Rectal smooth muscle tissue (tissue), 1 donor: ENCODE measurements around the gene TMEM17.
"Not testable (repeated sequence)": the region's sequence is repeated elsewhere in the genome, so short reads cannot be mapped to it uniquely, and the experiment has no call there.

Source experiments
- H3K27ac ChIP-seq: one replicate; pipeline ENCODE4 v1.7.0; 2013; ENCODE audit warnings: low read depth, low read length, inconsistent platforms
- H3K27me3 ChIP-seq: one replicate; pipeline ENCODE4 v1.7.0; 2013; ENCODE audit warnings: low read length; ENCODE audit not compliant: control insufficient read depth, insufficient read depth
- H3K36me3 ChIP-seq: one replicate; pipeline ENCODE4 v1.7.0; 2013; ENCODE audit warnings: low read length; ENCODE audit not compliant: control insufficient read depth, insufficient read depth
- H3K4me1 ChIP-seq: one replicate; pipeline ENCODE4 v1.7.0; 2013; ENCODE audit warnings: low read length; ENCODE audit not compliant: control insufficient read depth, insufficient read depth
- H3K4me3 ChIP-seq: one replicate; pipeline ENCODE4 v1.7.0; 2013; ENCODE audit warnings: low read length
- H3K9ac ChIP-seq: one replicate; pipeline ENCODE4 v1.7.0; 2013; ENCODE audit warnings: low read length

Gene TMEM17

DNA sequence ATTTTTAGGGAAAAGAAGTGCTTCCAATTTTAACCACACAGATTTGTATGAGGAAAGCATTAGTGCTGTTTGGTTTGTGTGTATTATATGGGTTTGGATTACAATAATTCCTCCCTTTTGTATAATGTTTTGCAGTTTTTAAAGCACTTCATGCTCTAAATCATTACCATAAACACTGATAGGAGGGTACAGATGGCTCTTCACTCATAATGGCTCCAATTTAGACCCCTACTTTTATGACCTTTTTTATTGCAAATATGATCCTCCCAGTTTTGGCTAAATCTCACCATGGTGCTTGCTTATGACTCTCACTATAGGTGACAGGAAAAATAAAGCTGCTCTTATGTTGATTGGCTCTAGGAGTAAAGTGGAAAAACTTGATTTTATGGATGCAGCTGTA is 23.8 kb upstream of the TMEM17 start:
- Histone ChIP-seq H3K9ac (no peak overlapping the region), H3K36me3 (no peaks in the 10 kb centered on the region), H3K4me1 (no peaks in the 10 kb centered on the region), H3K27ac (no peak overlapping the region), H3K27me3 (no peaks in the 10 kb centered on the region), H3K4me3 (no peak overlapping the region)

GRCh38 chr2:62527478-62528210 is 21.6 kb upstream of the TMEM17 start:
- Histone ChIP-seq H3K36me3 (no peaks in the 10 kb centered on the region), H3K9ac (no peak overlapping the region), H3K27me3 (no peaks in the 10 kb centered on the region), H3K4me3 (no peak overlapping the region), H3K27ac (no peak overlapping the region), H3K4me1 (no peaks in the 10 kb centered on the region)

DNA sequence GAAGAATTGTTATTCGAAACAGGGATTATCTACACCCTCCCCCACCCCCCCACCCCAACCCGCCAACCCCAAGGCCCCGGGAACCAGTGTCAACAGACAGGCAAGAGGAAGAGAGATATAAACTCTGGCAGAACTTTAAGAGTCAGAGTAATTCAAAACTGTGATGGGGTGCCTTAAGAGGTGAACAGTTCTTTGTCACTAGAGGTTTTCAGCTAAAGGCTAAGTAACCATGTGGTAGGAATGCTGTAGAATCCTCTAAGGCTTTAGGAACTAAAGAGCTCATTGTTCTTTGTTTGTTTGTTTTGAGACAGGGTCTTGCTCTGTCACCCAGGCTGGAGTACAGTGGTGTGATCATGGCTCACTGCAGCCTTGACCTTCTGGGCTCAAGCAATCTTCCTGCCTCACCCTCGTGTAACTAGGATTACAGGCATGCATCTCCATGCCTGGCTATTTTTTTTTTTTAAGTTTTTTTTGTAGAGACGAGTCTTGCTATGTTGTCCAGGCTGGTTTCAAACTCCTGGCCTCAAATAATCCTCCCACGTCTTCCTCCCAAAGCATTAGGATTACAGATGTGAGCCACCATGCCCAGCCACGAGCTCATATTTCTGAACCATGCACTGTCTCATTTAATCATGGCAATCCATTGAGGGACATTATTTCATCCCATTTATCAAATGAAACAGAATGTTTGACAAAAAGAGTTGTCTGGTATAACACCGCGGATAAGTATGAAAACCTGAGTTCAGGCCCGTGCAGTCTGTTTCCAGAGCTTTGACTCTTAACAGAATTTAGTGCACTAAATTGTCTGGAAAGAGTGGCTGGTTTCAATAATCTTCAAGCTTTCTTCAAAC is 20.8 kb upstream of the TMEM17 start:
- H3K27me3 ChIP-seq, result no peaks in the 10 kb centered on the region
- H3K4me1 ChIP-seq, result no peaks in the 10 kb centered on the region
- no peaks in the 10 kb centered on the region for H3K36me3 ChIP-seq
- H3K9ac ChIP-seq, result no peak overlapping the region
- H3K4me3 ChIP-seq, result no peak overlapping the region
- H3K27ac ChIP-seq, result no peak overlapping the region

- Histone ChIP-seq H3K27me3 (no peaks in the 10 kb centered on the region), H3K27ac (no peak overlapping the region), H3K4me3 (no peak overlapping the region), H3K36me3 (no peaks in the 10 kb centered on the region), H3K4me1 (no peaks in the 10 kb centered on the region), H3K9ac (no peak overlapping the region)
Measured at GRCh38 chr2:62525549-62526269, 19.7 kb upstream of the TMEM17 start.

GRCh38 chr2:62524293-62524941 is 18.4 kb upstream of the TMEM17 start:
- Histone ChIP-seq H3K27ac (no peak overlapping the region), H3K9ac (no peak overlapping the region), H3K4me1 (no peaks in the 10 kb centered on the region), H3K36me3 (no peaks in the 10 kb centered on the region), H3K4me3 (no peak overlapping the region), H3K27me3 (no peaks in the 10 kb centered on the region)

DNA sequence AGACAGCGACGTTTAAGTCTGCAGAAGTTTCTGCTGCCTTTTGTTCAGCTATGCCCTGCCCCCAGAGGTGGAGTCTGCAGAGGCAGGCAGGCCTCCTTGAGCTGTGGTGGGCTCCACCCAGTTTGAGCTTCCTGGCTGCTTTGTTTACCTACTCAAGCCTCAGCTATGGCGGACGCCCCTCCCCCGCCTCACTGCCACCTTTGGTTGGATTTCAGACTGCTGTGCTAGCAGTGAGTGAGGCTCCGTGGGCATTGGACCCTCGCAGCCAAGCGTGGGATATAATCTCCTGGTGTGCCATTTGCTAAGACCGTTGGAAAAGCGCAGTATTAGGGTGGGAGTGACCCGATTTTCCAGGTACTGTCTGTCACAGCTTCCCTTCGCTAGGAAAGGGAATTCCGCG is 15.1 kb upstream of the TMEM17 start:
- H3K4me3 ChIP-seq, H3K27ac ChIP-seq, H3K27me3 ChIP-seq, H3K36me3 ChIP-seq, H3K9ac ChIP-seq, H3K4me1 ChIP-seq: not testable (repeated sequence)

GRCh38 chr2:62512384-62512783 is 6.4 kb upstream of the TMEM17 start:
- H3K4me3 ChIP-seq, result no peak overlapping the region
- no peaks in the 10 kb centered on the region for H3K36me3 ChIP-seq
- H3K4me1 ChIP-seq, result no peaks in the 10 kb centered on the region
- H3K27me3 ChIP-seq, result no peaks in the 10 kb centered on the region
- H3K27ac ChIP-seq, result no peak overlapping the region
- no peak overlapping the region for H3K9ac ChIP-seq

DNA sequence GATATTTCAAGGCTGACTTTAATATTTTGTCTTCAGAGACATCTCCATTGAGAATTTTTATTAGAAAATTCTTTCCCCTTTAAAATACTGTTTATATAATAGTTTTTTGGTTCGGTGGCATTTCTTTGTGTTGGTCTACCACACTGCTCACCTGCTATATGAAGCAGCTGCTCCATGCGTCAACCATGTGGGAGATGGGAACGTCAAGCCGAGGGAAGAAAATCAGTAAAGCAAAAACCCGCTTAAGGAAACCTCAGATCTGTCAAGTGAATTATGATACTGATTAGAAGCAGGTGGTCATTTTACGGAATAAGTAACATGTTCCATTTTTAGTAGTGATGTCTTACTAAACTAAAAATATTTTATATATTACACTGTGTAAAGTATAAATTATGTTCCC is 5.6 kb upstream of the TMEM17 start:
- Histone ChIP-seq H3K36me3 (no peaks in the 10 kb centered on the region), H3K9ac (no peak overlapping the region), H3K27me3 (no peaks in the 10 kb centered on the region), H3K27ac (no peak overlapping the region), H3K4me1 (peaks cover 1% of the 10 kb centered on the region), H3K4me3 (no peak overlapping the region)

DNA sequence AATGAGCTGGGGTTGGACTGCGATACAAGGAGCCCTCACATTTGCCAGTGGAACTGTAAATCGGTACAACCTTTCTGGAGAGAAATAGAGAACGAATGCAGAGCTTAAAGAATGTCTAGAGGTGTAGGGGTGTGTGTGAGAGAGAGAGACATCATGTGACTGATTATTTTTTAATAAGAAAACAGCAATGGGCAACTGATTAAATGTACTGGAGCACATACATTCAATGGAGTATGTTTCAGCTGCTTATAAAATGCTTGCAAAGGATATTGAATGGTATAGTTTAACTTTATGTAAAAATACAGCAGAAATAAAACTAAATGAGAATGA is 391 bp upstream of the TMEM17 start:
- Histone ChIP-seq H3K27me3 (no peaks in the 10 kb centered on the region), H3K9ac (peak overlapping the region; percentile 55), H3K4me1 (peaks cover 6% of the 10 kb centered on the region), H3K27ac (peak overlapping the region; percentile 90), H3K4me3 (peak overlapping the region; percentile 84), H3K36me3 (no peaks in the 10 kb centered on the region)

- Histone ChIP-seq H3K4me3 (peak overlapping the region; percentile 84), H3K27ac (peak overlapping the region; percentile 90), H3K9ac (peak overlapping the region; percentile 27), H3K4me1 (peaks cover 6% of the 10 kb centered on the region), H3K27me3 (no peaks in the 10 kb centered on the region), H3K36me3 (no peaks in the 10 kb centered on the region)
Measured at GRCh38 chr2:62505109-62505749, 766 bp downstream of the TMEM17 start.

DNA sequence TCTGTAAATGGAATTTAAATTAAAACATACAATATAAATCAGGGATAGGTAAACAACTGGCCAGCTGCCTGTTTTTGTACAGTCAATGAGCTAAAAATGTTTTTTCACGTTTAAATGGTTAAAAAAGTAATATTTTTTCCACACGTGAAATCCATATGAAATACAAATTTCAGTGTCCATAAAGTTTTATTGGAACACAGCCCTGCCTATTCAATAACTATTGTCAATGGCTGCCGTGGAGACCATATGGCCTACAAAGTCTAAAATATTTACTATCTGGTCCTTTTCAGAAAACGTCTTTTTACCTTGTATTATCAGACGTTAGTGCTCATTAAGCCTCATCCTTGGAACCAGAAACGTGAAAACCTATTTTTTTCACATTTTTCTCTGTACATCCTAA is 1.3 kb downstream of the TMEM17 start:
- Histone ChIP-seq H3K4me3 (no peak overlapping the region), H3K36me3 (no peaks in the 10 kb centered on the region), H3K4me1 (peaks cover 6% of the 10 kb centered on the region), H3K9ac (no peak overlapping the region), H3K27me3 (no peaks in the 10 kb centered on the region), H3K27ac (no peak overlapping the region)
